HepG2 (cell line): Measurements from ENCODE around the gene WTAP. TPM values are rescaled to one million over a fixed set of nuclear protein-coding genes. Genes with fewer than 3 reads are reported as not detected.

ENCODE experiments used
- ARID5B ChIP-seq: IDR thresholded peaks from 2 replicates; pipeline ENCODE4 v1.4.0; 2020; ENCODE audit warnings: mild to moderate bottlenecking, missing genetic modification reagents
- ATF7 ChIP-seq, 2 experiments: fragments of 450-650 bp in 1 of 2; sonication (generic) in 1 of 2; formaldehyde crosslinking in 1 of 2; IDR thresholded peaks; 2 replicates each; pipeline versions ENCODE4 v1.4.0 to v1.6.1; 2016 to 2020; ENCODE audit warnings: antibody characterized with exemption in 1 of 2, mild to moderate bottlenecking in 1 of 2, missing genetic modification reagents in 1 of 2
- ERF ChIP-seq: IDR thresholded peaks from 2 replicates; pipeline ENCODE4 v1.6.1; 2018; ENCODE audit warnings: missing biosample characterization, missing genetic modification reagents
- MIER2 ChIP-seq: IDR thresholded peaks from 2 replicates; pipeline ENCODE4 v1.6.1; 2016; ENCODE audit warnings: missing biosample characterization, missing genetic modification reagents
- PRDM4 ChIP-seq: sonication (generic); formaldehyde crosslinking; IDR thresholded peaks from 2 replicates; pipeline ENCODE4 v1.9.0; 2021; ENCODE audit warnings: missing genetic modification reagents, borderline replicate concordance
- SIX1 ChIP-seq: sonication (generic); formaldehyde crosslinking; IDR thresholded peaks from 2 replicates; pipeline ENCODE4 v1.4.0; 2020; ENCODE audit warnings: missing genetic modification reagents, borderline replicate concordance
- TAF1 ChIP-seq: sonication (generic); formaldehyde crosslinking; IDR thresholded peaks from 2 replicates; pipeline ENCODE4 v1.4.0; 2020; ENCODE audit warnings: missing genetic modification reagents
- ZBTB49 ChIP-seq: sonication (generic); formaldehyde crosslinking; IDR thresholded peaks from 2 replicates; pipeline ENCODE4 v1.4.0; 2020; ENCODE audit warnings: missing genetic modification reagents, borderline replicate concordance
- ZNF431 ChIP-seq: sonication (generic); formaldehyde crosslinking; IDR thresholded peaks from 2 replicates; pipeline ENCODE4 v1.9.0; 2022; ENCODE audit warnings: missing genetic modification reagents, low read depth, mild to moderate bottlenecking, borderline replicate concordance
- ZNF776 ChIP-seq: sonication (generic); formaldehyde crosslinking; IDR thresholded peaks from 2 replicates; pipeline ENCODE4 v1.4.0; 2020; ENCODE audit warnings: mild to moderate bottlenecking, missing genetic modification reagents
- polyA plus RNA-seq, 8 experiments: library from polyadenylated mRNA; depleted of rRNA in 3 of 8; stranded (reverse) in 7 of 8; unstranded in 1 of 8; fragments of >200 nt; fragmentation: Illumina TruSeq in 4 of 8; extraction: Trizol in 4 of 8; gene quantifications; 2 replicates each; pipeline versions ENCODE4 v1.2.1 to v1.2.3, GENCODE V29; 2011 to 2016; ENCODE audit warnings: low read depth in 4 of 8, missing spikeins in 1 of 8, mixed read lengths in 1 of 8; ENCODE audit not compliant: insufficient read depth in 1 of 8
- total RNA-seq, 5 experiments: library from RNA; depleted of rRNA; stranded (reverse); fragments of >200 nt; fragmentation: Illumina TruSeq; extraction: Trizol; gene quantifications; 2 replicates each; pipeline ENCODE4 v1.2.3, GENCODE V29; 2016; ENCODE audit warnings: low read depth in 1 of 5
- TF ChIP-seq, protein P1 (sequence below), 2 experiments: sonication (generic) in 1 of 2; formaldehyde crosslinking in 1 of 2; IDR thresholded peaks; 2 replicates each; pipeline versions ENCODE4 v1.4.0 to v1.6.1; 2018 to 2020; ENCODE audit warnings: missing genetic modification reagents in 2 of 2, borderline replicate concordance in 1 of 2, low read depth in 1 of 2, mild to moderate bottlenecking in 1 of 2, missing biosample characterization in 1 of 2
- TF ChIP-seq, protein P2 (sequence below): sonication (generic); formaldehyde crosslinking; IDR thresholded peaks from 2 replicates; pipeline ENCODE4 v1.4.0; 2020; ENCODE audit warnings: missing genetic modification reagents, borderline replicate concordance
- TF ChIP-seq, protein P3 (sequence below): sonication (generic); formaldehyde crosslinking; IDR thresholded peaks from 2 replicates; pipeline ENCODE4 v1.4.0; 2020; ENCODE audit warnings: missing genetic modification reagents; ENCODE audit errors: not compliant biosample characterization

The WTAP gene
- total and polyA plus RNA-seq, 2 of the 13 experiments (the other 11 are each of a cell fraction or from before 2014, with no cell fraction given): 31.6 to 167 TPM

GRCh38 chr6:159761873-159762680 is 34.8 kb downstream of the WTAP start, which contains the start of gene ACAT2 (continued):
- TF ChIP-seq ARID5B (no peak), ERF (CRISPR knock-in tag) (peak; percentile 89), PRDM4 (no peak), ZNF431 (CRISPR knock-in tag) (no peak), ZNF776 (CRISPR knock-in tag) (peak; percentile 94), TAF1 (peak; percentile 98), ZBTB49 (CRISPR knock-in tag) (peak; percentile 95), ATF7 (IDR thresholded peaks at IDR 0.05) (no peak), ATF7 (CRISPR knock-in tag; IDR thresholded peaks at IDR 0.05) (no peak; the same call in 1 of the 2 replicates), SIX1 (0 out of 2 replicates have a peak, but pooled peaks have one; percentile 12), MIER2 (CRISPR knock-in tag) (no peak)
- TF ChIP-seq, protein P1, sequence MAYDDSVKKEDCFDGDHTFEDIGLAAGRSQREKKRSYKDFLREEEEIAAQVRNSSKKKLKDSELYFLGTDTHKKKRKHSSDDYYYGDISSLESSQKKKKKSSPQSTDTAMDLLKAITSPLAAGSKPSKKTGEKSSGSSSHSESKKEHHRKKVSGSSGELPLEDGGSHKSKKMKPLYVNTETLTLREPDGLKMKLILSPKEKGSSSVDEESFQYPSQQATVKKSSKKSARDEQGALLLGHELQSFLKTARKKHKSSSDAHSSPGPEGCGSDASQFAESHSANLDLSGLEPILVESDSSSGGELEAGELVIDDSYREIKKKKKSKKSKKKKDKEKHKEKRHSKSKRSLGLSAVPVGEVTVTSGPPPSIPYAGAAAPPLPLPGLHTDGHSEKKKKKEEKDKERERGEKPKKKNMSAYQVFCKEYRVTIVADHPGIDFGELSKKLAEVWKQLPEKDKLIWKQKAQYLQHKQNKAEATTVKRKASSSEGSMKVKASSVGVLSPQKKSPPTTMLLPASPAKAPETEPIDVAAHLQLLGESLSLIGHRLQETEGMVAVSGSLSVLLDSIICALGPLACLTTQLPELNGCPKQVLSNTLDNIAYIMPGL (CRISPR knock-in tag; IDR thresholded peaks at IDR 0.05; ENCODE audit: borderline replicate concordance in 1 of 2, low read depth in 1 of 2): peak; percentile 76 to 82
- TF ChIP-seq, protein P2, sequence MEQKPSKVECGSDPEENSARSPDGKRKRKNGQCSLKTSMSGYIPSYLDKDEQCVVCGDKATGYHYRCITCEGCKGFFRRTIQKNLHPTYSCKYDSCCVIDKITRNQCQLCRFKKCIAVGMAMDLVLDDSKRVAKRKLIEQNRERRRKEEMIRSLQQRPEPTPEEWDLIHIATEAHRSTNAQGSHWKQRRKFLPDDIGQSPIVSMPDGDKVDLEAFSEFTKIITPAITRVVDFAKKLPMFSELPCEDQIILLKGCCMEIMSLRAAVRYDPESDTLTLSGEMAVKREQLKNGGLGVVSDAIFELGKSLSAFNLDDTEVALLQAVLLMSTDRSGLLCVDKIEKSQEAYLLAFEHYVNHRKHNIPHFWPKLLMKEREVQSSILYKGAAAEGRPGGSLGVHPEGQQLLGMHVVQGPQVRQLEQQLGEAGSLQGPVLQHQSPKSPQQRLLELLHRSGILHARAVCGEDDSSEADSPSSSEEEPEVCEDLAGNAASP (CRISPR knock-in tag): peak; percentile 10; the same call in 1 of the 2 replicates
- TF ChIP-seq, protein P3, sequence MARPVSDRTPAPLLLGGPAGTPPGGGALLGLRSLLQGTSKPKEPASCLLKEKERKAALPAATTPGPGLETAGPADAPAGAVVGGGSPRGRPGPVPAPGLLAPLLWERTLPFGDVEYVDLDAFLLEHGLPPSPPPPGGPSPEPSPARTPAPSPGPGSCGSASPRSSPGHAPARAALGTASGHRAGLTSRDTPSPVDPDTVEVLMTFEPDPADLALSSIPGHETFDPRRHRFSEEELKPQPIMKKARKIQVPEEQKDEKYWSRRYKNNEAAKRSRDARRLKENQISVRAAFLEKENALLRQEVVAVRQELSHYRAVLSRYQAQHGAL (CRISPR knock-in tag): peak; percentile 89
